Activated CD8-positive, alpha-beta memory T cell treated with anti-CD3 and anti-CD28 coated beads, Interleukin-2, amount 10 ng/mL, durations not matched to agents 7 days and 5 days (primary cell): ENCODE results near the gene CACNA1F. TPM values are rescaled to one million over a fixed set of nuclear protein-coding genes. Genes with fewer than 3 reads are reported as not detected.
A peak's percentile ranks its signal among the peaks of the same experiment; 100 is the strongest.

Experiments used
- ATAC-seq: fragments of 150-1000 bp; cut with Tn5 transposase; one replicate; pipeline ENCODE4 v1.10.0; 2021; ENCODE audit warnings: moderate library complexity
- CTCF ChIA-PET: fragments of 350-600 bp; sonication (Branson Sonifier 250); formaldehyde crosslinking; loops from one replicate; lab custom pipeline; 2021; ENCODE audit warnings: antibody characterized with exemption; lab: Charles Lee
- DNase-seq: peaks from one replicate; pipeline ENCODE4 v3.0.0-alpha.2; 2020
- H3K27ac Mint-ChIP-seq: one replicate; pipeline ENCODE4 v1.8.0; 2021; ENCODE audit warnings: mild to moderate bottlenecking, mixed read lengths
- H3K27me3 Mint-ChIP-seq: one replicate; pipeline ENCODE4 v1.8.0; 2021; ENCODE audit warnings: mixed read lengths
- H3K36me3 Mint-ChIP-seq: one replicate; pipeline ENCODE4 v1.8.0; 2021; ENCODE audit warnings: mild to moderate bottlenecking, mixed read lengths
- H3K4me1 Mint-ChIP-seq: one replicate; pipeline ENCODE4 v1.8.0; 2021; ENCODE audit warnings: mixed read lengths
- H3K4me3 Mint-ChIP-seq: one replicate; pipeline ENCODE4 v1.8.0; 2021; ENCODE audit warnings: mild to moderate bottlenecking, moderate library complexity, mixed read lengths
- H3K9me3 Mint-ChIP-seq: one replicate; pipeline ENCODE4 v1.8.0; 2022; ENCODE audit warnings: low read depth, mixed read lengths
- total RNA-seq, 2 experiments: library from RNA; stranded (reverse); gene quantifications; one replicate each; pipeline ENCODE4 v1.2.3, GENCODE V29; 2021

CACNA1F gene
- total RNA-seq, 2 experiments from 2014 or later: 0.19 to 1.3 TPM

GRCh38 chrX:49209434-49210251, 23.5 kb downstream of the CACNA1F start:
- no peaks in the 10 kb centered on the region for H3K4me1 Mint-ChIP-seq
- no peaks in the 10 kb centered on the region for H3K27me3 Mint-ChIP-seq
- DNase-seq: no peak
- CTCF ChIA-PET: interaction anchor here (1.7 kb wide), 1 partner anchor 17 kb away, joined by 5 read pairs; no protein-coding TSS in a partner anchor
- no peak for ATAC-seq
- H3K27ac Mint-ChIP-seq: no peak overlapping the region
- no peak overlapping the region for H3K4me3 Mint-ChIP-seq
- H3K9me3 Mint-ChIP-seq: no peaks in the 10 kb centered on the region
- no peaks in the 10 kb centered on the region for H3K36me3 Mint-ChIP-seq

DNA sequence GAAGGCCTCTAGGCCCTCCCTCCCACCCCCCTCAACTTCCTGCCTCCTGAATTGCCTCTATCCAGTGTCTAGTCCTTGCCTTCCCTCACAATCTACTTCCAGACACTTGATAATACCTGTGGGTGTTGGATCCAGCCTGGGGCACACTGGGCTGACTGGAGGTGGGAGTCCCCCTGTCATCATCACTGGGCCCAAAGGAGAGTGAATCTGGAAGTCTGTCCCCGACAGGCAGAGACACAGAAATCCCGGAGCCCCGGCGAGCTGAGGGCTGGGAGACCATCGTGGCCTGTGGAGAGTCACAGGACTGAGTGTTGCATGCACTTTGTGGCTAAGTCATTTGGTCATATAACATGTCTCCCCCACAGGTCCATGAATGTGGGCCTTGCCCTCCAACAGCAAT, 24.7 kb downstream of the CACNA1F start:
- ATAC-seq (no peak), DNase-seq (no peak)
- CTCF ChIA-PET: interaction anchor here (1.7 kb wide), 1 partner anchor 16 kb away, joined by 5 read pairs; no protein-coding TSS in a partner anchor
- H3K27me3 Mint-ChIP-seq: no peaks in the 10 kb centered on the region
- no peaks in the 10 kb centered on the region for H3K4me1 Mint-ChIP-seq
- no peak overlapping the region for H3K4me3 Mint-ChIP-seq
- no peak overlapping the region for H3K27ac Mint-ChIP-seq
- H3K9me3 Mint-ChIP-seq: no peaks in the 10 kb centered on the region
- no peaks in the 10 kb centered on the region for H3K36me3 Mint-ChIP-seq

DNA sequence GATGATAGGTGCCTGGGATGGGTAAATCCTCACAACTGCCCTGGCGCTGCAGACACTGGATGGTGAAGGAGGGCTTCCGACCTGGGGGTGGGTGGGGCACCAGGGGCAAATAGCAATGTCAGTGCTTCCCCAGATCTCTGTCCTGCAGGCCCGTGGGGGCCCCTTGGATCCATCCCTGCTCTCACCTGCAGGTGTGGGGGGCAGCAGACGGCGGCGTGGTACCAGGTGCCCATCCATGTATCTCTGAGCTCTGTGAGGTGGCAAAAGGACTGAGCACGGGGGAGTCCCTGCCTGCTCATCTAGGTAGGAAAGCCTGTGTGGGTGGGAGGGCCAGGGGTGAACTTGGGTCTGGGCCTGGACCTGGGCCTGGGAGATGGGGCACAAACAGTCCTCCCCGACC, 26.6 kb downstream of the CACNA1F start:
- peaks cover 1% of the 10 kb centered on the region for H3K4me1 Mint-ChIP-seq
- no peak for DNase-seq
- H3K27ac Mint-ChIP-seq: no peak overlapping the region
- no peak for ATAC-seq
- CTCF ChIA-PET: no interaction called here
- no peaks in the 10 kb centered on the region for H3K27me3 Mint-ChIP-seq
- H3K9me3 Mint-ChIP-seq: no peaks in the 10 kb centered on the region
- no peak overlapping the region for H3K4me3 Mint-ChIP-seq
- no peaks in the 10 kb centered on the region for H3K36me3 Mint-ChIP-seq

GRCh38 chrX:49205443-49205842, 27.7 kb downstream of the CACNA1F start:
- no peaks in the 10 kb centered on the region for H3K9me3 Mint-ChIP-seq
- CTCF ChIA-PET: no interaction called here
- H3K4me3 Mint-ChIP-seq: no peak overlapping the region
- DNase-seq: no peak
- ATAC-seq: no peak
- H3K36me3 Mint-ChIP-seq: no peaks in the 10 kb centered on the region
- H3K27me3 Mint-ChIP-seq: no peaks in the 10 kb centered on the region
- H3K4me1 Mint-ChIP-seq: peaks cover 5% of the 10 kb centered on the region
- H3K27ac Mint-ChIP-seq: no peak overlapping the region

- no peaks in the 10 kb centered on the region for H3K9me3 Mint-ChIP-seq
- CTCF ChIA-PET: no interaction called here
- H3K36me3 Mint-ChIP-seq: no peaks in the 10 kb centered on the region
- DNase-seq (no peak), ATAC-seq (no peak)
- H3K4me1 Mint-ChIP-seq: peaks cover 5% of the 10 kb centered on the region
- H3K27ac Mint-ChIP-seq: no peak overlapping the region
- H3K4me3 Mint-ChIP-seq: no peak overlapping the region
- no peaks in the 10 kb centered on the region for H3K27me3 Mint-ChIP-seq
Observed at GRCh38 chrX:49204709-49205108, 28.4 kb downstream of the CACNA1F start.

GRCh38 chrX:49204017-49204416, 29.1 kb downstream of the CACNA1F start:
- Mint-ChIP-seq H3K36me3 (no peaks in the 10 kb centered on the region), H3K27ac (no peak overlapping the region), H3K4me1 (peaks cover 6% of the 10 kb centered on the region), H3K27me3 (no peaks in the 10 kb centered on the region), H3K9me3 (no peaks in the 10 kb centered on the region), H3K4me3 (no peak overlapping the region)
- ATAC-seq (no peak), DNase-seq (no peak)
- CTCF ChIA-PET: no interaction called here

GRCh38 chrX:49203536-49203935, 29.6 kb downstream of the CACNA1F start:
- DNase-seq: no peak
- Mint-ChIP-seq H3K4me1 (peaks cover 11% of the 10 kb centered on the region), H3K27me3 (no peaks in the 10 kb centered on the region), H3K4me3 (no peak overlapping the region), H3K27ac (no peak overlapping the region), H3K36me3 (no peaks in the 10 kb centered on the region), H3K9me3 (no peaks in the 10 kb centered on the region)
- CTCF ChIA-PET: no interaction called here
- no peak for ATAC-seq

- Mint-ChIP-seq H3K27ac (no peak overlapping the region), H3K9me3 (no peaks in the 10 kb centered on the region), H3K4me1 (peaks cover 16% of the 10 kb centered on the region), H3K27me3 (no peaks in the 10 kb centered on the region), H3K36me3 (no peaks in the 10 kb centered on the region), H3K4me3 (no peak overlapping the region)
- ATAC-seq (no peak), DNase-seq (no peak)
- CTCF ChIA-PET: no interaction called here
Observed at GRCh38 chrX:49202022-49202421, 31.1 kb downstream of the CACNA1F start.

GRCh38 chrX:49199906-49200771, 33.0 kb downstream of the CACNA1F start, which contains the start of gene SYP:
Gene SYP, minus strand, starts transcription at chrX:49200193. Its CDS starts 7 bp downstream, at chrX:49200186.
- Mint-ChIP-seq H3K4me1 (peaks cover 16% of the 10 kb centered on the region), H3K36me3 (no peaks in the 10 kb centered on the region), H3K9me3 (no peaks in the 10 kb centered on the region), H3K27me3 (no peaks in the 10 kb centered on the region), H3K27ac (peak within 1 kb of the TSS; percentile 11), H3K4me3 (peak within 1 kb of the TSS; percentile 47)
- CTCF ChIA-PET: interaction anchor here (1.4 kb wide), 1 partner anchor 8 kb away, joined by 4 read pairs; no protein-coding TSS in a partner anchor
- DNase-seq (peak; percentile 91), ATAC-seq (peak; percentile 99)

- H3K4me3 Mint-ChIP-seq: peak overlapping the region; percentile 26
- ATAC-seq (no peak), DNase-seq (no peak)
- H3K4me1 Mint-ChIP-seq: peaks cover 16% of the 10 kb centered on the region
- CTCF ChIA-PET: no interaction called here
- no peaks in the 10 kb centered on the region for H3K9me3 Mint-ChIP-seq
- H3K27ac Mint-ChIP-seq: no peak overlapping the region
- H3K36me3 Mint-ChIP-seq: no peaks in the 10 kb centered on the region
- H3K27me3 Mint-ChIP-seq: no peaks in the 10 kb centered on the region
Observed at GRCh38 chrX:49199315-49199595, 33.9 kb downstream of the CACNA1F start.

DNA sequence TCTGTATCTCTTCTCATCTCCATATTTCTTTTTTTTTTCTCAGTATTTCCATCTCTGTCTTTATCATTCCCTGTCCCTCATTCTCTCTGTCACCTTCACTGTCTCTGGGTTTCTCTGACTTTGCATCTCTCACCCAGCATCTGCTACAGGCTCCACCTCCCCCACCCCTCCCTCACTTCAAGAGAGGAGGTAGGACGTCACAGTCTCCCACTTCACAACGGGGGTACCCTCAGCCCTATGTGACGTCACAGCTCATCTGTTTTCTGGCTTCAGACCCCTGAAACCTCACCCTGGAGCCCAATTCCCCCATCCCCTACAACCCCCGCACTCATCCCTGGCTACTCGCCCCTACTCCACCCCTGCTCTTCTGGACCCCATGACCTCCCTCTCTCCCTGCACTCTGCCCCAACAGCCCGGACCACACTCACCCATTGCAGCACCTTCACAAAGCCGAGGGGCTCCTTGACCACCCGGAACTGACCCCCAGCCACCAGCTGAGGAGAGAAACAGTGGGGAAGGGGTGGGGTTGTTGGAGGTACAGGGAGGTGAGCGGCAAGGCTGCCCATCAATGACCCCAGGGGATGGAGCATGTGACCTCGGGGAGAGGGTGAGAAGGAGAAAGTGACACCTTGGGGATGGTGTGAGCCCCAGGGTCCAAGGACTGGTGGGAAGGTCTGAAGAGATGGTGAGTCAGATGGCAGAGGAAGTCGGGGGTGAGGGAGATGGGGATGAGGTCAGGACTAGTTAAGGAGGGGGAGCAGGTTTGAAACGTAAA, 34.4 kb downstream of the CACNA1F start:
- peak overlapping the region; percentile 7 for H3K27ac Mint-ChIP-seq
- no peaks in the 10 kb centered on the region for H3K9me3 Mint-ChIP-seq
- CTCF ChIA-PET: no interaction called here
- DNase-seq: no peak
- H3K4me3 Mint-ChIP-seq: peak overlapping the region; percentile 35
- peaks cover 20% of the 10 kb centered on the region for H3K4me1 Mint-ChIP-seq
- H3K27me3 Mint-ChIP-seq: no peaks in the 10 kb centered on the region
- H3K36me3 Mint-ChIP-seq: no peaks in the 10 kb centered on the region
- no peak for ATAC-seq

DNA sequence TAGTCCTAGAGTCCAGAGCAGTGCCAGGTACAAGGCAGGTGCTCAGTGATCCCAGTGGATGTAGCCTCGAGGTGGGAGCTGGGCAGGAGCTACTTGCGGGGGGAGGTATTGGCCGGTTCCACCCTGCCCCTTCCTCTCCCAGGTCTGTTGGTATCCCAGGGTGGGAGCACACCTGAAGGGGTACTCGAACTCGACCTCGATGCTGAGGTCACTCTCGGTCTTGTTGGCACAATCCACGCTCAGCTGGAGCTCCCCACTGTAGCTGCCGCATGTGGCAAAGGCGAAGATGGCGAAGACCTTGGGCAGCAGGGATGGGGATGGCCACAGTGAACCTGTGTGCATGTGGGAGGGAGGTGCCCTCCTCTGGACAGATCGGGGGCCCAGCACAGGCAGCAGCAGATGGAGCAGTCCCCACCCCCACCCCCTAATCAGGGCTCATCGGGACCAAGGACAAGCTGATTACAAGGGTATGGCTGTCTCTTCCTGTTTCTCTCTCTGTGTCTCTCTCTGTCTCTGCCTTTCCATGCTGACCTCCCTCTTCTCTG, 35.5 kb downstream of the CACNA1F start:
- H3K27me3 Mint-ChIP-seq: no peaks in the 10 kb centered on the region
- no peak overlapping the region for H3K27ac Mint-ChIP-seq
- no peaks in the 10 kb centered on the region for H3K36me3 Mint-ChIP-seq
- H3K4me1 Mint-ChIP-seq: peaks cover 30% of the 10 kb centered on the region
- H3K9me3 Mint-ChIP-seq: no peaks in the 10 kb centered on the region
- CTCF ChIA-PET: no interaction called here
- no peak overlapping the region for H3K4me3 Mint-ChIP-seq
- no peak for ATAC-seq
- DNase-seq: no peak

DNA sequence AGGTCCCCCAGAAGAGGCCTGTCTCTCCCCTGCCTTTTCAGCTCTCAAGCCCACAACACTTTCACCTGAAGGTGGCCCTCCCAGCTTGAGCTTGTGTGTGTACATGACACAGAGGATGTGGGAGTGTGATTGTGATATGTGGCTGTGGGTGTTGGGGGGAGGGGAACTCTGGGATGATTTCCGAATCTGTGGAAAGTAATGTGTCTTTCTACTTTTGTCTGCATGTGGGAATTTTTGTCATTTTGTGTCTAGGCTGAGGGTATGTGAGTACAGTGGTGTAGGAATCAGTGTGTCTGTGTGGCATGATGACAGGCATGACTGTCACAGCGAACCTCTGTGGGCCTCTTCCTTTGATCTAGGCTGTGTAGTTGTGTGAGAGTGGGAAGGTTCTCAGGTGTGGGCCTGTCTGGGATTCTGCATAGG, 39.6 kb downstream of the CACNA1F start:
- CTCF ChIA-PET: interaction anchor here (0.8 to 4.5 kb wide), 15 partner anchors 9 to 729 kb away, joined by 3 to 31 read pairs (median 4); partner anchors contain the start of gene CCDC22
- no peaks in the 10 kb centered on the region for H3K27me3 Mint-ChIP-seq

More for the DNA sequence above, 39.6 kb downstream of the CACNA1F start:
- Mint-ChIP-seq H3K4me1 (peaks cover 35% of the 10 kb centered on the region), H3K9me3 (no peaks in the 10 kb centered on the region), H3K36me3 (peaks cover 1% of the 10 kb centered on the region), H3K4me3 (no peak overlapping the region), H3K27ac (peak overlapping the region; percentile 47)
- peak; percentile 51 for DNase-seq
- no peak for ATAC-seq
